Ovary (tissue), 9 donors: ENCODE measurements around the gene TMEM62. TPM values are rescaled to one million over a fixed set of nuclear protein-coding genes. Genes with fewer than 3 reads are reported as not detected.

Experiments
- DNase-seq, 5 donors: peaks; one replicate each; pipeline ENCODE4 v3.0.0-alpha.2; 2019 to 2020
- H3K27ac ChIP-seq, 2 donors: fragments of 200-600 bp; one replicate each; pipeline versions ENCODE4 v1.5.1 to v1.8.0; 2019 to 2022
- H3K27me3 ChIP-seq: fragments of 200-600 bp; one replicate; pipeline ENCODE4 v1.8.0; 2022
- H3K36me3 ChIP-seq: fragments of 200-600 bp; sonication (generic); one replicate; pipeline ENCODE4 v1.5.1; 2019
- H3K4me1 ChIP-seq: one replicate; pipeline ENCODE4 v1.8.1; 2013; ENCODE audit warnings: mild to moderate bottlenecking, moderate library complexity; ENCODE audit not compliant: insufficient read depth
- H3K4me3 ChIP-seq: fragments of 200-600 bp; sonication (generic); one replicate; pipeline ENCODE4 v1.5.1; 2017
- H3K9me3 ChIP-seq, 2 donors: fragments of 200-600 bp in 1 of 2; sonication (generic) in 1 of 2; one replicate each; pipeline versions ENCODE4 v1.5.1 to v1.8.1; 2013 to 2019; ENCODE audit warnings: mild to moderate bottlenecking in 1 of 2, moderate library complexity in 1 of 2
- EP300 ChIP-seq: sonication (generic); formaldehyde crosslinking; IDR thresholded peaks from one replicate; pipeline ENCODE4 v1.6.1; 2017; ENCODE audit warnings: antibody characterized with exemption
- POLR2A ChIP-seq: fragments of 450-650 bp; IDR thresholded peaks from one replicate; pipeline ENCODE4 v1.6.1; 2017; ENCODE audit warnings: antibody characterized with exemption, mild to moderate bottlenecking, moderate library complexity
- WGBS, 3 donors: extraction: QIAGEN DNeasy Blood & Tissue Kit in 1 of 3; methylation state at CpG; one replicate each; pipeline versions ENCODE4 v1.1.5 to v1.1.7; 2013 to 2017; 5-methylcytosine and 5-hydroxymethylcytosine counted together
- intact Hi-C, 4 donors: fragments of 100-400 bp; cut with DNase I; formaldehyde crosslinking; loops; one replicate each; pipeline versions ENCODE4 v1.11.0 to v1.15.1; 2022 to 2023
- polyA plus RNA-seq, 2 donors: library from polyadenylated mRNA; stranded (reverse); fragments of 200-250 nt in 1 of 2; fragments of 350-450 nt in 1 of 2; fragmentation: Illumina TruSeq in 1 of 2; extraction: RNeasy Lipid Tissue Mini Kit (QIAGEN cat#74804) in 1 of 2; gene quantifications; one replicate each; pipeline ENCODE4 v1.2.3, GENCODE V29; 2013 to 2014
- total RNA-seq, 7 donors: library from RNA; depleted of rRNA in 2 of 7; stranded (reverse); fragments of >200 nt in 2 of 7; fragmentation: NEBNext Ultra II Directional in 3 of 7; extraction: Animal tissue kit (Norgen Biotek cat#: 25700) in 3 of 7; gene quantifications; one replicate each; pipeline versions ENCODE4 v1.1.0 to v1.2.4, GENCODE V29; 2016 to 2023
- TF ChIP-seq, protein P1 (sequence below), 3 donors: fragments of 450-650 bp in 2 of 3; fragments of 200-600 bp in 1 of 3; IDR thresholded peaks; one replicate each; pipeline versions ENCODE4 v1.5.1 to v1.8.0; 2016 to 2022; ENCODE audit warnings: antibody characterized with exemption in 3 of 3, mild to moderate bottlenecking in 1 of 3
- donor health status: DM: no; HTN: no; CAD: no; lungs with moderate emphysema.
- donor health status: DM: no; HTN: no; CAD: no.
- donor health status: Bipolar disorder and iron deficiency.
- donor health status: DM: yes; HTN: yes; CAD: no.
- donor health status: DM: no; HTN: no; CAD: no.
- donor health status: DM: yes; HTN: yes; CAD: no.

Gene TMEM62
- total and polyA plus RNA-seq, 9 donors, result 6.6 to 17.4 (median 13.8) TPM

GRCh38 chr15:43209059-43209824 lies 75.9 kb downstream of the TMEM62 start:
- TF ChIP-seq EP300 (no peak), POLR2A (no peak)
- TF ChIP-seq, protein P1, sequence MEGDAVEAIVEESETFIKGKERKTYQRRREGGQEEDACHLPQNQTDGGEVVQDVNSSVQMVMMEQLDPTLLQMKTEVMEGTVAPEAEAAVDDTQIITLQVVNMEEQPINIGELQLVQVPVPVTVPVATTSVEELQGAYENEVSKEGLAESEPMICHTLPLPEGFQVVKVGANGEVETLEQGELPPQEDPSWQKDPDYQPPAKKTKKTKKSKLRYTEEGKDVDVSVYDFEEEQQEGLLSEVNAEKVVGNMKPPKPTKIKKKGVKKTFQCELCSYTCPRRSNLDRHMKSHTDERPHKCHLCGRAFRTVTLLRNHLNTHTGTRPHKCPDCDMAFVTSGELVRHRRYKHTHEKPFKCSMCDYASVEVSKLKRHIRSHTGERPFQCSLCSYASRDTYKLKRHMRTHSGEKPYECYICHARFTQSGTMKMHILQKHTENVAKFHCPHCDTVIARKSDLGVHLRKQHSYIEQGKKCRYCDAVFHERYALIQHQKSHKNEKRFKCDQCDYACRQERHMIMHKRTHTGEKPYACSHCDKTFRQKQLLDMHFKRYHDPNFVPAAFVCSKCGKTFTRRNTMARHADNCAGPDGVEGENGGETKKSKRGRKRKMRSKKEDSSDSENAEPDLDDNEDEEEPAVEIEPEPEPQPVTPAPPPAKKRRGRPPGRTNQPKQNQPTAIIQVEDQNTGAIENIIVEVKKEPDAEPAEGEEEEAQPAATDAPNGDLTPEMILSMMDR (IDR thresholded peaks at IDR 0.05), result no peak
- no peaks in the 10 kb centered on the region for H3K9me3 ChIP-seq
- H3K27ac ChIP-seq, result no peak overlapping the region
- WGBS, 3 donors, result 61 to 65% (median 65%) methylated on average over 13 of the region's 13 CpGs
- intact Hi-C loops, result no loop called here
- H3K4me1 ChIP-seq, result no peaks in the 10 kb centered on the region
- no peaks in the 10 kb centered on the region for H3K36me3 ChIP-seq
- H3K27me3 ChIP-seq, result no peaks in the 10 kb centered on the region
- H3K4me3 ChIP-seq, result no peak overlapping the region
- DNase-seq, result no peak

GRCh38 chr15:43210172-43210745 lies 76.9 kb downstream of the TMEM62 start:
- WGBS, 3 donors, result 84 to 86% (median 85%) methylated on average over 15 of the region's 15 CpGs
- H3K4me3 ChIP-seq, result no peak overlapping the region
- TF ChIP-seq EP300 (no peak), POLR2A (no peak)
- TF ChIP-seq, protein P1 (IDR thresholded peaks at IDR 0.05), result no peak
- DNase-seq, result no peak
- H3K27ac ChIP-seq, result no peak overlapping the region
- H3K4me1 ChIP-seq, result no peaks in the 10 kb centered on the region
- no peaks in the 10 kb centered on the region for H3K27me3 ChIP-seq
- intact Hi-C loops, result no loop called here
- H3K9me3 ChIP-seq, result no peaks in the 10 kb centered on the region
- no peaks in the 10 kb centered on the region for H3K36me3 ChIP-seq

GRCh38 chr15:43210807-43211206 lies 77.4 kb downstream of the TMEM62 start:
- DNase-seq, result no peak
- no peak for TF ChIP-seq POLR2A
- TF ChIP-seq, protein P1 (IDR thresholded peaks at IDR 0.05), result no peak
- TF ChIP-seq EP300, result no peak

GRCh38 chr15:43211224-43211735 lies 77.9 kb downstream of the TMEM62 start:
- no peak overlapping the region for H3K27ac ChIP-seq
- H3K36me3 ChIP-seq, result no peaks in the 10 kb centered on the region
- intact Hi-C loops, result no loop called here
- H3K9me3 ChIP-seq, result no peaks in the 10 kb centered on the region
- no peaks in the 10 kb centered on the region for H3K4me1 ChIP-seq
- TF ChIP-seq POLR2A (no peak), EP300 (no peak)
- TF ChIP-seq, protein P1 (IDR thresholded peaks at IDR 0.05), result no peak
- no peak for DNase-seq
- no peaks in the 10 kb centered on the region for H3K27me3 ChIP-seq
- no peak overlapping the region for H3K4me3 ChIP-seq
- 71 to 83% (median 75%) methylated on average over 4 of the region's 4 CpGs for WGBS, 3 donors

More at GRCh38 chr15:43210807-43211206, 77.4 kb downstream of the TMEM62 start:
- Histone ChIP-seq H3K27ac (no peak overlapping the region), H3K4me3 (no peak overlapping the region), H3K4me1 (no peaks in the 10 kb centered on the region), H3K27me3 (no peaks in the 10 kb centered on the region), H3K9me3 (no peaks in the 10 kb centered on the region), H3K36me3 (no peaks in the 10 kb centered on the region)
- 69 to 76% (median 71%) methylated on average over 9 of the region's 9 CpGs for WGBS, 3 donors
- intact Hi-C loops, result no loop called here
